Heart left ventricle (tissue), 13 donors: ENCODE measurements around the gene SNAP47.

Source experiments
- CTCF ChIP-seq, 12 donors: fragments of 200-600 bp; sonication (generic) in 4 of 12; IDR thresholded peaks; one replicate each; pipeline versions ENCODE4 v1.5.0 to v1.8.0; 2018 to 2022; ENCODE audit warnings: antibody characterized with exemption in 12 of 12, mild to moderate bottlenecking in 5 of 12
- POLR2A ChIP-seq, 2 donors: fragments of 450-650 bp; IDR thresholded peaks; one replicate each; pipeline ENCODE4 v1.6.1; 2017; ENCODE audit warnings: antibody characterized with exemption in 2 of 2, mild to moderate bottlenecking in 2 of 2, moderate library complexity in 2 of 2
- donor health status: ischemic (EF 13 %, LVEDD 7.1; RV severe dilation, severe dysfunction).
- donor health status: DM: no; HTN: yes; CAD: no.
- donor health status: DM: no; HTN: no; CAD: no.
- donor health status: ischemic (EF 25% LVEDD 6.9; RV normal size, moderate dysfunction).
- donor health status: ischemic (EF 25% LVEDD 5.7; RV mildly dilated, moderate dysfunction).
- donor health status: ischemic (EF 35%, LVEDD 5.7; RV mildly dilated, moderate dysfunction).
- donor health status: nonischemic (EF 11% LVEDD 7.7; RV severe dilation, severe dysfunction).
- donor health status: DM: yes; HTN: yes; CAD: no.
- donor health status: PGD.
- donor health status: ischemic (EF 29% LVEDD 5.4; RV normal size, mild dysfunction).
- donor health status: nonischemic (EF 23%, LVEDD 6.1; RV moderate dilation, normal function).

GRCh38 chr1:227729144-227729880 lies 5.9 kb upstream of the SNAP47 start:
- TF ChIP-seq CTCF (IDR thresholded peaks at IDR 0.05) (no peak), POLR2A (IDR thresholded peaks at IDR 0.05) (no peak)
